Neural cell (in vitro differentiated cells): Measurements from ENCODE around the gene AKT3.

Source experiments
- EP300 ChIP-seq: fragments of 450-650 bp; conservative IDR thresholded peaks from 2 replicates; pipeline ENCODE4 v1.6.1; 2014; ENCODE audit warnings: antibody characterized with exemption, mild to moderate bottlenecking, moderate library complexity; ENCODE audit not compliant: poor library complexity, severe bottlenecking
- EZH2 ChIP-seq: fragments of 200-600, 300-800 bp; shearing (Covaris generic), sonication (generic); IDR thresholded peaks from 2 replicates; pipeline ENCODE4 v1.6.1; 2014; ENCODE audit warnings: antibody characterized with exemption, low read length, borderline replicate concordance, mild to moderate bottlenecking; ENCODE audit not compliant: insufficient read depth, poor library complexity, severe bottlenecking
- MXI1 ChIP-seq: fragments of 450-650 bp; conservative IDR thresholded peaks from 2 replicates; pipeline ENCODE4 v1.6.1; 2014; ENCODE audit warnings: antibody characterized with exemption, mild to moderate bottlenecking; ENCODE audit not compliant: poor library complexity, severe bottlenecking
- POLR2AphosphoS5 ChIP-seq: IDR thresholded peaks from 2 replicates; pipeline ENCODE4 v1.6.1; 2012
- RAD21 ChIP-seq: fragments of 450-650 bp; conservative IDR thresholded peaks from 2 replicates; pipeline ENCODE4 v1.6.1; 2014; ENCODE audit warnings: antibody characterized with exemption, mild to moderate bottlenecking, moderate library complexity
- SMC3 ChIP-seq: fragments of 450-650 bp; conservative IDR thresholded peaks from 2 replicates; pipeline ENCODE4 v1.6.1; 2014; ENCODE audit warnings: antibody characterized with exemption, mild to moderate bottlenecking, moderate library complexity; ENCODE audit not compliant: poor library complexity
- TAF1 ChIP-seq: IDR thresholded peaks from 2 replicates; pipeline ENCODE4 v1.6.1; 2012; ENCODE audit warnings: low read depth
- TF ChIP-seq, protein P1 (sequence below): fragments of 450-650 bp; IDR thresholded peaks from 2 replicates; pipeline ENCODE4 v1.5.1; 2014; ENCODE audit warnings: antibody characterized with exemption, mild to moderate bottlenecking, moderate library complexity; ENCODE audit not compliant: poor library complexity, severe bottlenecking
- TF ChIP-seq, protein P2 (sequence below): IDR thresholded peaks from 2 replicates; pipeline ENCODE4 v1.6.1; 2012; ENCODE audit warnings: borderline replicate concordance

DNA sequence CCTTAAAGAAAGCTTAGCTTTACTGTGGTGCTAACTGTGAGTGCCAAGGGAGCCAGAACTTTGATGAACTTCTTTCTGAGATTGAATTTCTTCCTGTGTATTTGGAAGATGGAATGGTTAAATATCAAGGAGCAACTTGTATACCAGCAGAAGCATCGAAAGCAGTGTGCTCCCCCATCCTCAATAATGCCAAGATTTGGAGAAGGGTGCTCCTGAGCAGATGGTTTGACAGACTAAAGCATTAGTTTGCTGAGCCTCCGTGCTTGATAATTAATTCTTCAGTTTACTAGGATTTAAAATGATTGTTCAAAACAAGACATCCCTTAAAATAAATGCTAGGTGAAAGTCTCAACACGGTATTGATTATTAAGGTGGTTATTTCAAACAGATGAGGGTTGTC, 42.4 kb upstream of the AKT3 start:
- TF ChIP-seq POLR2AphosphoS5 (no peak), MXI1 (no peak), EZH2 (no peak), EP300 (no peak), TAF1 (no peak), SMC3 (no peak), RAD21 (no peak)
- TF ChIP-seq, protein P1, sequence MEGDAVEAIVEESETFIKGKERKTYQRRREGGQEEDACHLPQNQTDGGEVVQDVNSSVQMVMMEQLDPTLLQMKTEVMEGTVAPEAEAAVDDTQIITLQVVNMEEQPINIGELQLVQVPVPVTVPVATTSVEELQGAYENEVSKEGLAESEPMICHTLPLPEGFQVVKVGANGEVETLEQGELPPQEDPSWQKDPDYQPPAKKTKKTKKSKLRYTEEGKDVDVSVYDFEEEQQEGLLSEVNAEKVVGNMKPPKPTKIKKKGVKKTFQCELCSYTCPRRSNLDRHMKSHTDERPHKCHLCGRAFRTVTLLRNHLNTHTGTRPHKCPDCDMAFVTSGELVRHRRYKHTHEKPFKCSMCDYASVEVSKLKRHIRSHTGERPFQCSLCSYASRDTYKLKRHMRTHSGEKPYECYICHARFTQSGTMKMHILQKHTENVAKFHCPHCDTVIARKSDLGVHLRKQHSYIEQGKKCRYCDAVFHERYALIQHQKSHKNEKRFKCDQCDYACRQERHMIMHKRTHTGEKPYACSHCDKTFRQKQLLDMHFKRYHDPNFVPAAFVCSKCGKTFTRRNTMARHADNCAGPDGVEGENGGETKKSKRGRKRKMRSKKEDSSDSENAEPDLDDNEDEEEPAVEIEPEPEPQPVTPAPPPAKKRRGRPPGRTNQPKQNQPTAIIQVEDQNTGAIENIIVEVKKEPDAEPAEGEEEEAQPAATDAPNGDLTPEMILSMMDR, result no peak
- TF ChIP-seq, protein P2, sequence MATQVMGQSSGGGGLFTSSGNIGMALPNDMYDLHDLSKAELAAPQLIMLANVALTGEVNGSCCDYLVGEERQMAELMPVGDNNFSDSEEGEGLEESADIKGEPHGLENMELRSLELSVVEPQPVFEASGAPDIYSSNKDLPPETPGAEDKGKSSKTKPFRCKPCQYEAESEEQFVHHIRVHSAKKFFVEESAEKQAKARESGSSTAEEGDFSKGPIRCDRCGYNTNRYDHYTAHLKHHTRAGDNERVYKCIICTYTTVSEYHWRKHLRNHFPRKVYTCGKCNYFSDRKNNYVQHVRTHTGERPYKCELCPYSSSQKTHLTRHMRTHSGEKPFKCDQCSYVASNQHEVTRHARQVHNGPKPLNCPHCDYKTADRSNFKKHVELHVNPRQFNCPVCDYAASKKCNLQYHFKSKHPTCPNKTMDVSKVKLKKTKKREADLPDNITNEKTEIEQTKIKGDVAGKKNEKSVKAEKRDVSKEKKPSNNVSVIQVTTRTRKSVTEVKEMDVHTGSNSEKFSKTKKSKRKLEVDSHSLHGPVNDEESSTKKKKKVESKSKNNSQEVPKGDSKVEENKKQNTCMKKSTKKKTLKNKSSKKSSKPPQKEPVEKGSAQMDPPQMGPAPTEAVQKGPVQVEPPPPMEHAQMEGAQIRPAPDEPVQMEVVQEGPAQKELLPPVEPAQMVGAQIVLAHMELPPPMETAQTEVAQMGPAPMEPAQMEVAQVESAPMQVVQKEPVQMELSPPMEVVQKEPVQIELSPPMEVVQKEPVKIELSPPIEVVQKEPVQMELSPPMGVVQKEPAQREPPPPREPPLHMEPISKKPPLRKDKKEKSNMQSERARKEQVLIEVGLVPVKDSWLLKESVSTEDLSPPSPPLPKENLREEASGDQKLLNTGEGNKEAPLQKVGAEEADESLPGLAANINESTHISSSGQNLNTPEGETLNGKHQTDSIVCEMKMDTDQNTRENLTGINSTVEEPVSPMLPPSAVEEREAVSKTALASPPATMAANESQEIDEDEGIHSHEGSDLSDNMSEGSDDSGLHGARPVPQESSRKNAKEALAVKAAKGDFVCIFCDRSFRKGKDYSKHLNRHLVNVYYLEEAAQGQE, result no peak
